ENCODE results near the gene ZNF627.
A peak's percentile ranks its signal among the peaks of the same experiment; 100 is the strongest.

ZNF627 gene

GRCh38 chr19:11577451-11578257 is 19.6 kb upstream of the ZNF627 start, which contains the start of gene ACP5:
ACP5 (minus strand) TSS chr19:11577645; CDS start chr19:11577317, 328 bp downstream.
- DNase-seq (ENCODE audit: low spot score) (no peak), ATAC-seq (ENCODE audit: low read depth) (peak; percentile 65)
- Histone ChIP-seq H3K4me1 (ENCODE audit: insufficient read depth, poor library complexity, severe bottlenecking) (no peaks in the 10 kb centered on the region), H3K27ac (ENCODE audit: poor library complexity, severe bottlenecking) (no peak within 1 kb of the TSS), H3K36me3 (ENCODE audit: low read depth) (no peaks in the 10 kb centered on the region), H3K9me3 (ENCODE audit: severe bottlenecking) (no peaks in the 10 kb centered on the region), H3K4me3 (ENCODE audit: severe bottlenecking) (no peak within 1 kb of the TSS), H3K27me3 (ENCODE audit: insufficient read depth, poor library complexity, severe bottlenecking) (no peaks in the 10 kb centered on the region)
- TF ChIP-seq CTCF (IDR thresholded peaks at IDR 0.05; ENCODE audit: poor library complexity, severe bottlenecking) = no peak

- Histone ChIP-seq H3K27ac (ENCODE audit: poor library complexity, severe bottlenecking) (no peak overlapping the region), H3K36me3 (ENCODE audit: low read depth) (no peaks in the 10 kb centered on the region), H3K4me3 (ENCODE audit: severe bottlenecking) (no peak overlapping the region), H3K9me3 (ENCODE audit: severe bottlenecking) (no peaks in the 10 kb centered on the region), H3K4me1 (ENCODE audit: insufficient read depth, poor library complexity, severe bottlenecking) (no peaks in the 10 kb centered on the region), H3K27me3 (ENCODE audit: insufficient read depth, poor library complexity, severe bottlenecking) (no peaks in the 10 kb centered on the region)
- DNase-seq (ENCODE audit: low spot score) (no peak), ATAC-seq (ENCODE audit: low read depth) (no peak)
- no peak for TF ChIP-seq CTCF (IDR thresholded peaks at IDR 0.05; ENCODE audit: poor library complexity, severe bottlenecking)
Measured at GRCh38 chr19:11578258-11579142, 18.8 kb upstream of the ZNF627 start.

- H3K4me3 ChIP-seq (ENCODE audit: severe bottlenecking) = no peak overlapping the region
- no peak for TF ChIP-seq CTCF (IDR thresholded peaks at IDR 0.05; ENCODE audit: poor library complexity, severe bottlenecking)
- ATAC-seq (ENCODE audit: low read depth) (no peak), DNase-seq (ENCODE audit: low spot score) (no peak)
- no peaks in the 10 kb centered on the region for H3K9me3 ChIP-seq (ENCODE audit: severe bottlenecking)
- no peaks in the 10 kb centered on the region for H3K27me3 ChIP-seq (ENCODE audit: insufficient read depth, poor library complexity, severe bottlenecking)
- H3K36me3 ChIP-seq (ENCODE audit: low read depth) = no peaks in the 10 kb centered on the region
- no peaks in the 10 kb centered on the region for H3K4me1 ChIP-seq (ENCODE audit: insufficient read depth, poor library complexity, severe bottlenecking)
- H3K27ac ChIP-seq (ENCODE audit: poor library complexity, severe bottlenecking) = no peak overlapping the region
Measured at GRCh38 chr19:11580116-11580515, 17.2 kb upstream of the ZNF627 start.

GRCh38 chr19:11581740-11582139 is 15.5 kb upstream of the ZNF627 start:
- no peak overlapping the region for H3K27ac ChIP-seq (ENCODE audit: poor library complexity, severe bottlenecking)
- TF ChIP-seq CTCF (IDR thresholded peaks at IDR 0.05; ENCODE audit: poor library complexity, severe bottlenecking) = no peak
- no peak for ATAC-seq (ENCODE audit: low read depth)
- no peak for DNase-seq (ENCODE audit: low spot score)
- no peaks in the 10 kb centered on the region for H3K36me3 ChIP-seq (ENCODE audit: low read depth)
- H3K4me1 ChIP-seq (ENCODE audit: insufficient read depth, poor library complexity, severe bottlenecking) = no peaks in the 10 kb centered on the region
- no peaks in the 10 kb centered on the region for H3K9me3 ChIP-seq (ENCODE audit: severe bottlenecking)
- H3K27me3 ChIP-seq (ENCODE audit: insufficient read depth, poor library complexity, severe bottlenecking) = no peaks in the 10 kb centered on the region
- H3K4me3 ChIP-seq (ENCODE audit: severe bottlenecking) = no peak overlapping the region

Measured in RWPE2 (cell line).